SU-DHL-6 (cell line): ENCODE measurements around the gene LARP4B.

ENCODE experiments used
- EZH2phosphoT487 ChIP-seq: fragments of 200-600 bp; sonication (generic), shearing (Covaris generic); conservative IDR thresholded peaks from 2 replicates; pipeline ENCODE4 v1.6.1; 2018; ENCODE audit warnings: mild to moderate bottlenecking, antibody characterized with exemption, low read length, moderate library complexity, mixed read lengths
- TF ChIP-seq, protein P1 (sequence below): fragments of 200-600 bp; sonication (generic); IDR thresholded peaks from one replicate; pipeline ENCODE4 v1.5.1; 2017; ENCODE audit warnings: antibody characterized with exemption, mild to moderate bottlenecking, low read length, moderate library complexity; ENCODE audit not compliant: insufficient read depth, poor library complexity, severe bottlenecking

DNA sequence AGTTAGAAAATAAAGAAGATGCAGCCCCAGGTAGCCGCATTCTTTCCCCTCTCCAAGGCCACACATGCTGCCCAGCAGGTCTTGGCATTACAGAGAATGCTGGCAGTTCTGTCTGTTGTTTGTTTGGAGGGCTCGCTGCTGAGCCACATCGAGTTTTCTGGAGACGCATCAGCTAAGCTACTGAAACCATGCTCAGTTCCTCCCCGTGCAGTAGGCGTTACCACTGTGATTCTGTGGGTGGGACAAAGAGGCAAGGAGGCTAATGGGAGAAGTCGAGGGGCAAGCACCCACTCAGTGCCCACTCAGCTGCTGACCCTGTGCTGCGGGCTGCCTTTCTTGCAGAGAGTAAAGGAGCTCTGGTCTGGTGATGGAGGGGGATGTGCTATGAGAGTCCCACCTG lies 41.3 kb upstream of the LARP4B start:
- TF ChIP-seq, protein P1, sequence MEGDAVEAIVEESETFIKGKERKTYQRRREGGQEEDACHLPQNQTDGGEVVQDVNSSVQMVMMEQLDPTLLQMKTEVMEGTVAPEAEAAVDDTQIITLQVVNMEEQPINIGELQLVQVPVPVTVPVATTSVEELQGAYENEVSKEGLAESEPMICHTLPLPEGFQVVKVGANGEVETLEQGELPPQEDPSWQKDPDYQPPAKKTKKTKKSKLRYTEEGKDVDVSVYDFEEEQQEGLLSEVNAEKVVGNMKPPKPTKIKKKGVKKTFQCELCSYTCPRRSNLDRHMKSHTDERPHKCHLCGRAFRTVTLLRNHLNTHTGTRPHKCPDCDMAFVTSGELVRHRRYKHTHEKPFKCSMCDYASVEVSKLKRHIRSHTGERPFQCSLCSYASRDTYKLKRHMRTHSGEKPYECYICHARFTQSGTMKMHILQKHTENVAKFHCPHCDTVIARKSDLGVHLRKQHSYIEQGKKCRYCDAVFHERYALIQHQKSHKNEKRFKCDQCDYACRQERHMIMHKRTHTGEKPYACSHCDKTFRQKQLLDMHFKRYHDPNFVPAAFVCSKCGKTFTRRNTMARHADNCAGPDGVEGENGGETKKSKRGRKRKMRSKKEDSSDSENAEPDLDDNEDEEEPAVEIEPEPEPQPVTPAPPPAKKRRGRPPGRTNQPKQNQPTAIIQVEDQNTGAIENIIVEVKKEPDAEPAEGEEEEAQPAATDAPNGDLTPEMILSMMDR = no peak
- no peak for TF ChIP-seq EZH2phosphoT487
